Heart left ventricle (tissue), 16 donors: Measurements from ENCODE around the gene RTP1. TPM values are rescaled to one million over a fixed set of nuclear protein-coding genes. Genes with fewer than 3 reads are reported as not detected.

Source experiments
- ATAC-seq, 4 donors: fragments of 200-7000 bp; cut with Tn5 transposase; one replicate each; pipeline ENCODE4 v1.9.1; 2020 to 2022; ENCODE audit warnings: moderate library complexity in 4 of 4, mild to moderate bottlenecking in 3 of 4, moderate number of reproducible peaks in 1 of 4
- DNase-seq, 5 donors: peaks; one replicate each; pipeline ENCODE4 v3.0.0-alpha.2; 2020
- H3K27ac ChIP-seq, 12 donors: fragments of 200-600 bp; sonication (generic) in 4 of 12; one replicate each; pipeline versions ENCODE4 v1.5.0 to v1.8.0; 2016 to 2022; ENCODE audit warnings: mild to moderate bottlenecking in 2 of 12
- H3K27me3 ChIP-seq, 9 donors: fragments of 200-600 bp; sonication (generic) in 2 of 9; one replicate each; pipeline versions ENCODE4 v1.5.1 to v1.8.0; 2016 to 2022; ENCODE audit warnings: mild to moderate bottlenecking in 3 of 9
- H3K36me3 ChIP-seq, 9 donors: fragments of 200-600 bp; sonication (generic) in 2 of 9; one replicate each; pipeline versions ENCODE4 v1.5.0 to v1.8.0; 2018 to 2022; ENCODE audit warnings: mild to moderate bottlenecking in 2 of 9
- H3K4me1 ChIP-seq, 12 donors: fragments of 200-600 bp; sonication (generic) in 4 of 12; one replicate each; pipeline versions ENCODE4 v1.5.0 to v1.8.0; 2016 to 2022; ENCODE audit warnings: mild to moderate bottlenecking in 3 of 12
- H3K4me3 ChIP-seq, 12 donors: fragments of 200-600 bp; sonication (generic) in 4 of 12; one replicate each; pipeline versions ENCODE4 v1.5.0 to v1.8.0; 2017 to 2022; ENCODE audit warnings: mild to moderate bottlenecking in 9 of 12, moderate library complexity in 4 of 12
- H3K9me3 ChIP-seq, 12 donors: fragments of 200-600 bp; sonication (generic) in 4 of 12; one replicate each; pipeline versions ENCODE4 v1.5.0 to v1.8.0; 2016 to 2022; ENCODE audit warnings: mild to moderate bottlenecking in 1 of 12
- POLR2A ChIP-seq, 2 donors: fragments of 450-650 bp; IDR thresholded peaks; one replicate each; pipeline ENCODE4 v1.6.1; 2017; ENCODE audit warnings: antibody characterized with exemption in 2 of 2, mild to moderate bottlenecking in 2 of 2, moderate library complexity in 2 of 2
- WGBS, 4 donors: extraction: QIAGEN DNeasy Blood & Tissue Kit in 2 of 4; methylation state at CpG; one replicate each; pipeline versions ENCODE4 v1.1.5 to v1.1.7; 2013 to 2018; 5-methylcytosine and 5-hydroxymethylcytosine counted together
- intact Hi-C, 10 donors: fragments of 100-400 bp; cut with DNase I; formaldehyde crosslinking; loops; one replicate each; pipeline versions ENCODE4 v1.11.1 to v1.14.2; 2022
- polyA plus RNA-seq, 2 donors: library from polyadenylated mRNA; stranded (reverse); fragments of 200-250 nt; gene quantifications; one replicate each; pipeline ENCODE4 v1.2.3, GENCODE V29; 2013
- total RNA-seq, 9 donors: library from RNA; depleted of rRNA in 2 of 9; stranded (reverse); fragments of >200 nt in 2 of 9; fragmentation: NEBNext Ultra II Directional in 3 of 9; extraction: Animal tissue kit (Norgen Biotek cat#: 25700) in 3 of 9; gene quantifications; one replicate each; pipeline versions ENCODE4 v1.1.0 to v1.2.4, GENCODE V29; 2016 to 2023
- TF ChIP-seq, protein P1 (sequence below), 12 donors: fragments of 200-600 bp; sonication (generic) in 4 of 12; IDR thresholded peaks; one replicate each; pipeline versions ENCODE4 v1.5.0 to v1.8.0; 2018 to 2022; ENCODE audit warnings: antibody characterized with exemption in 12 of 12, mild to moderate bottlenecking in 5 of 12
- donor health status: ischemic (EF 13 %, LVEDD 7.1; RV severe dilation, severe dysfunction).
- donor health status: healthy with polysubstance abuse.
- donor health status: DM: no; HTN: yes; CAD: no.
- donor health status: DM: no; HTN: no; CAD: no.
- donor health status: ischemic (EF 25% LVEDD 6.9; RV normal size, moderate dysfunction).
- donor health status: ischemic (EF 25% LVEDD 5.7; RV mildly dilated, moderate dysfunction).
- donor health status: healthy.
- donor health status: DM: yes; HTN: yes; CAD: no.
- donor health status: ischemic (EF 35%, LVEDD 5.7; RV mildly dilated, moderate dysfunction).
- donor health status: nonischemic (EF 11% LVEDD 7.7; RV severe dilation, severe dysfunction).
- donor health status: DM: yes; HTN: yes; CAD: no.
- donor health status: PGD.
- donor health status: ischemic (EF 29% LVEDD 5.4; RV normal size, mild dysfunction).
- donor health status: nonischemic (EF 23%, LVEDD 6.1; RV moderate dilation, normal function).

RTP1 gene
- total and polyA plus RNA-seq, 11 donors: 0.13 TPM; not detected in 10

- intact Hi-C loops: loop anchor here in 1 of 10 donors (10.0 kb wide), 1 partner anchor 492 kb away; the partner anchor contains the start of gene RTP2
- WGBS, 4 donors: 45 to 79% (median 69%) methylated on average over 4 of the region's 4 CpGs
- DNase-seq (peak in 2 of 5 donors; percentile 25 to 57), ATAC-seq (peak; percentile 59 to 75 (median 68))
- Histone ChIP-seq H3K27ac (peak overlapping the region in 6 of 12 donors; percentile 1 to 81 (median 64)), H3K27me3 (no peaks in the 10 kb centered on the region), H3K4me3 (no peak overlapping the region), H3K36me3 (no peaks in the 10 kb centered on the region), H3K9me3 (no peaks in the 10 kb centered on the region), H3K4me1 (peaks cover 0 to 49% (median 18%) of the 10 kb centered on the region in 12 donors)
- TF ChIP-seq, protein P1, sequence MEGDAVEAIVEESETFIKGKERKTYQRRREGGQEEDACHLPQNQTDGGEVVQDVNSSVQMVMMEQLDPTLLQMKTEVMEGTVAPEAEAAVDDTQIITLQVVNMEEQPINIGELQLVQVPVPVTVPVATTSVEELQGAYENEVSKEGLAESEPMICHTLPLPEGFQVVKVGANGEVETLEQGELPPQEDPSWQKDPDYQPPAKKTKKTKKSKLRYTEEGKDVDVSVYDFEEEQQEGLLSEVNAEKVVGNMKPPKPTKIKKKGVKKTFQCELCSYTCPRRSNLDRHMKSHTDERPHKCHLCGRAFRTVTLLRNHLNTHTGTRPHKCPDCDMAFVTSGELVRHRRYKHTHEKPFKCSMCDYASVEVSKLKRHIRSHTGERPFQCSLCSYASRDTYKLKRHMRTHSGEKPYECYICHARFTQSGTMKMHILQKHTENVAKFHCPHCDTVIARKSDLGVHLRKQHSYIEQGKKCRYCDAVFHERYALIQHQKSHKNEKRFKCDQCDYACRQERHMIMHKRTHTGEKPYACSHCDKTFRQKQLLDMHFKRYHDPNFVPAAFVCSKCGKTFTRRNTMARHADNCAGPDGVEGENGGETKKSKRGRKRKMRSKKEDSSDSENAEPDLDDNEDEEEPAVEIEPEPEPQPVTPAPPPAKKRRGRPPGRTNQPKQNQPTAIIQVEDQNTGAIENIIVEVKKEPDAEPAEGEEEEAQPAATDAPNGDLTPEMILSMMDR (IDR thresholded peaks at IDR 0.05): no peak
- no peak for TF ChIP-seq POLR2A (IDR thresholded peaks at IDR 0.05)
These were observed 15.4 kb downstream of the RTP1 start for GRCh38 chr3:187212705-187213104.

GRCh38 chr3:187213616-187214015 is 16.3 kb downstream of the RTP1 start:
- H3K4me3 ChIP-seq: no peak overlapping the region
- H3K27ac ChIP-seq: peak overlapping the region in 4 of 12 donors; percentile 14 to 65 (median 54)
- no peak for DNase-seq
- no peaks in the 10 kb centered on the region for H3K9me3 ChIP-seq
- intact Hi-C loops: loop anchor here in 1 of 10 donors (10.0 kb wide), 1 partner anchor 491 kb away; the partner anchor contains the start of gene RTP2
- no peak for TF ChIP-seq POLR2A (IDR thresholded peaks at IDR 0.05)
- TF ChIP-seq, protein P1 (IDR thresholded peaks at IDR 0.05): no peak
- H3K4me1 ChIP-seq: peaks cover 0 to 41% (median 18%) of the 10 kb centered on the region in 12 donors
- WGBS, 4 donors: 84 to 95% (median 88%) methylated on average over 1 of the region's 1 CpG
- ATAC-seq: no peak
- H3K36me3 ChIP-seq: no peaks in the 10 kb centered on the region
- no peaks in the 10 kb centered on the region for H3K27me3 ChIP-seq

GRCh38 chr3:187215460-187215859 is 18.2 kb downstream of the RTP1 start:
- Histone ChIP-seq H3K27me3 (no peaks in the 10 kb centered on the region), H3K27ac (no peak overlapping the region), H3K36me3 (no peaks in the 10 kb centered on the region), H3K4me3 (no peak overlapping the region), H3K9me3 (no peaks in the 10 kb centered on the region), H3K4me1 (peaks cover 0 to 25% (median 5%) of the 10 kb centered on the region in 12 donors)
- ATAC-seq: no peak
- DNase-seq: no peak
- TF ChIP-seq, protein P1 (IDR thresholded peaks at IDR 0.05): no peak
- no peak for TF ChIP-seq POLR2A (IDR thresholded peaks at IDR 0.05)
- intact Hi-C loops: loop anchor here in 1 of 10 donors (10.0 kb wide), 1 partner anchor 489 kb away; the partner anchor contains the start of gene RTP2
- 85 to 97% (median 93%) methylated on average over 5 of the region's 5 CpGs for WGBS, 4 donors

- H3K9me3 ChIP-seq: no peaks in the 10 kb centered on the region
- ATAC-seq (no peak), DNase-seq (no peak)
- 76 to 85% (median 83%) methylated on average over 4 of the region's 4 CpGs for WGBS, 4 donors
- intact Hi-C loops: loop anchor here (2.0 to 10.0 kb wide), 8 partner anchors 70 to 492 kb away; partner anchors contain the start of gene MASP1 (in 2 of the 10)
- TF ChIP-seq POLR2A (IDR thresholded peaks at IDR 0.05): no peak
- TF ChIP-seq, protein P1 (IDR thresholded peaks at IDR 0.05): no peak
- no peaks in the 10 kb centered on the region for H3K36me3 ChIP-seq
- H3K4me3 ChIP-seq: no peak overlapping the region
- H3K27ac ChIP-seq: no peak overlapping the region
- H3K4me1 ChIP-seq: no peaks in the 10 kb centered on the region
- H3K27me3 ChIP-seq: no peaks in the 10 kb centered on the region
These were observed 25.5 kb downstream of the RTP1 start for GRCh38 chr3:187222801-187223200.
